GM18511 (cell line): Measurements from ENCODE around the gene ADCY9.
"Not testable (repeated sequence)": the region's sequence is repeated elsewhere in the genome, so short reads cannot be mapped to it uniquely, and the experiment has no call there.

Experiments
- ATAC-seq: cut with Tn5 transposase; IDR thresholded peaks from one replicate; pipeline ENCODE4 v1.9.1; 2021; ENCODE audit warnings: mild to moderate bottlenecking, moderate library complexity; ENCODE audit not compliant: unreplicated experiment

Gene ADCY9

DNA sequence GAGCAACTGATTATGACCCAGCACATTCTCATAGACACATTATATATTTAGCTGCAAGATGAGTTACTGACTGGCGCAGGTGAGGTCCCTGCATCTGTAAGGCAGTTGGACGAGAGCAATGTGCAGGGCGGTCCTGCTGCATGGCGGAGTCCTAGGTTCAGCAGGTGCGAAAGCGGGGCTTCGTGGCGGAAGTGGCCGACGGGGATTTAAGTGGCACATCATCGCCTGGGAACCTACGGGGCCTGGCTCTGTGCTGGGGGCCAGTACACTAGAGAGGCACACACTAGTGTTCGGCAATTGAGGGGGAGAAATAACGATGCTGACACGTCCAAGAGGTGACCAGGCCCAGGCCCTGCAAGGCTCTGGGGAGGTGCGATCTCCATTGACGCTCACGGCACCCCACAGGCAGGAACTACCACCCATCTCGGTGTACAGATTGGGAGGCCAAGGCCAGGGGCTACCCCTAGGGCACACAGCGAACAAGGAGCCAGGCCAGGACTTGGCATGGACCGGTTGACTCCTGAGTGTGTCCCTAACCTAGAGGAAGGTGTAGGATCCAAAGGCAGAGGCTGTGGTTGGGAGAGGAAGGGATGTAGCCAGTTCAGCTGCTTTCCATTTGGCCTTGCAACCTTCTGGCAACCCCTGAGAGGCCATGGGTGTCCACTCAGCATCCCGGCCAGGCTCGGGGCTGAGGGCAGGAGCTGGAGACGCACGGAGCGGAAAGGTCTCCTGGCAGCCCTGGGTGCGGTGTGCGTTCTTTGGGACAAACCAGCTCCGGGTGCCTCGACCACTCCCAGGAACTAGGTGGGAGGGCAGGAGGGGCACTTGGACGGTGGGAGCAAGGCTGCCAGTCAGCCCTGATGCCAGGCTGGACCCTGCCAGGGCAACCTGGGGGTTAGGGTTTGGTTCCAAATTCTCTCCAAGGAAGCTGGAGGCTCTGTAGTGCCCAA, 131.9 kb downstream of the ADCY9 start:
- ATAC-seq: no peak

GRCh38 chr16:3983081-3983520, 133.1 kb downstream of the ADCY9 start:
- no peak for ATAC-seq

- no peak for ATAC-seq
Observed at GRCh38 chr16:3982216-3982615, 134.0 kb downstream of the ADCY9 start.

DNA sequence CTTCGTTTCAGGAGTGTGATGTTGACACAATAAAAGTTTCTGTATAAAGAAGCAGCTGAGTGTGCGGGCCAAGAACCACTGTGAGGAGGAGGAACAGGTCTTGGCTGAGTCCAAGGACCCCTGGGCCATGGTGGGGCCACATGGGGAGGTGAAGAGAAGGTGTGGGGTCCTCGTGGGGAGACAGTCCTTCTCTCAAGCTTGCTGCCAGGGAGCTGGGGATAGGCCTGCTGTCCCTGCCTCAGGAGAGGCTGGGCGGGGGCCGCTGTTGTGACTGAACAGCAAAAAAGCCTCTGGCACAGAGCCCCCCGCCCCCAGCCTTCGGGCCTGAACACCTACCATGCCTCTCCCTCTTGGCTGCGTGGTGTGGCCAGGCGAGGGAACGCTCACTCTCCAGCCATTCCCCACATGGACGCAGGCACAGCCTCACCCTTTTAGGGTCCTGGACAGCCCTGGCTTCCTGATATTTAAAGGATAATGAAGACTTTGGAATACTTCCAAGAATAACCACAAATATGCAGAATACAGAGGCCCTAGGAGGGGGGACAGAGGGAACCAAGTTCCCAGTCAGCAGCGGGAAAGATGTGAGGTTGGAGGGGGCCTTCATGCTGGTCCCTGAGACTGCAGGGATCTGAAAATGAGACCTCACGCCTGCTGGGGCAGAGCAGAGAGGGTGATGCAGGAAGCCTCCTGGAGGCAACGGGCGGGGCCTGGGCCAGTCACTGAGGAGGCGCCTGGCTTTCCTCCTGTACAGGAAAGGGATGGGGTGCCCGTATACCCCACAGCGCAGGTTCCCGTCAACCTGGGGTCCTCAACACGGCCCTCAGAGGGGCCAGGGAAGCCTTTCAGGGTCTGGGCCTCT, 135.8 kb downstream of the ADCY9 start:
- ATAC-seq: no peak

DNA sequence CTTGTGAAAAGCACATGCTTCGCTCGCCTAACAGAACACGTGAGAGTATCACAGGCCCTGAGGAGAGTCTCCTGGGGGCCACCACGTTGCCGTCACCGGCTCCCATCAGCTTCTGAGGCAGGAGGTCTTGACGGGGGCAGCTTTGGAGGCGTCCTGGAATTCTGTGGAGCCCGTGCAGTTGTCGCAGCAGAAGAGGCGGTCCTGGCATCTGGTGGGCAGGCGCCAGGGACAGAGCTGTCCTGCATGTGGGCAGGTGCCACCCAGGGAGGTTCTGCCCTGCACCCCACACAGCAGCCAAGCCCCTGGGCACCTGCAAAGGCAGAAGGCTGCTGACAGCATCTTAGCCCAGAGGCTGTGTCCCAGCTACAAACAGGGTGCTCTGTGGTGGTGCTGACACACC, 136.7 kb downstream of the ADCY9 start:
- no peak for ATAC-seq

GRCh38 chr16:3979070-3979469, 137.2 kb downstream of the ADCY9 start:
- ATAC-seq: no peak

DNA sequence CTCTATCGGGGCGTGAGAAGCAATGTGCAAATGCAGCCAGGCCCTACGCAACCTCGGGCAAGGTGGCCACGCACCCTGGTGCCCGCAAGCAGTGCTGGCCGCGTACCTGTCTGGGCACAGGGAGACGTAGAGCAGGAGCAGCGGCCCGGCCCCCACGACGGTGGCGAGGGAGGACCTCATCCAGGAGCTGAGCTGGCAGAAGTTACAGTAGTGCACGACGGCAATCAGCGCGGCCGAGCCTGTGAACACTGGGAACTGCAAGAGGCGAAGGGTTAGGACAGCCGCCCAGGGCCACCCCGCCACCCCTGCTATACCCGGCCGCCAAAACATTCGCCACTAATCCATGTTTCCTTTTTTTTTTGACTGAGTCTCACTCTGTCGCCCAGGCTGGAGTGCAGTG, 138.9 kb downstream of the ADCY9 start:
- no peak for ATAC-seq

- no peak for ATAC-seq
Observed at GRCh38 chr16:3974751-3975150, 141.5 kb downstream of the ADCY9 start.

- ATAC-seq: no peak
Observed at GRCh38 chr16:3971706-3972105, 144.5 kb downstream of the ADCY9 start.

GRCh38 chr16:3971261-3971660, 145.0 kb downstream of the ADCY9 start:
- peak; percentile 60 for ATAC-seq

DNA sequence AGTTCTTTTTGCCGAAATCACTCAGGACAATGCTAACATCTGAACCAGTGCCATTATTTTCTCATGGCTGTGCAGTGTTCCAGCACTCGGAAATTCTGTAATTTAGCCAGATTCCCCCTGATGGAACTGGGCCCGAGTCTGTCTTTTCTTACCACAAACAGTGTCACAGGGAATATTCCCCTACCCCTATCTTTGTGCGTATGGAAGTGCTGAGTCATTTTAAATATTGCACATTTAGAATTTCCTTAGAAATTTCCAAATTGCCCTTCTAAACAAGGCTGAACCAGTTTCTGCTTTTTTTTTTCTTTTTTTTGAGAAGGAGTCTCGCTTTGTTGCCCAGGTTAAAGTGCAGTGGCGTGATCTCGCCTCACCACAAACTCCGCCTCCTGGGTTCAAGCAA, 147.7 kb downstream of the ADCY9 start:
- no peak for ATAC-seq

GRCh38 chr16:3966681-3967080, 149.6 kb downstream of the ADCY9 start:
- no peak for ATAC-seq

- no peak for ATAC-seq
Observed at GRCh38 chr16:3965781-3966582, 150.3 kb downstream of the ADCY9 start.

DNA sequence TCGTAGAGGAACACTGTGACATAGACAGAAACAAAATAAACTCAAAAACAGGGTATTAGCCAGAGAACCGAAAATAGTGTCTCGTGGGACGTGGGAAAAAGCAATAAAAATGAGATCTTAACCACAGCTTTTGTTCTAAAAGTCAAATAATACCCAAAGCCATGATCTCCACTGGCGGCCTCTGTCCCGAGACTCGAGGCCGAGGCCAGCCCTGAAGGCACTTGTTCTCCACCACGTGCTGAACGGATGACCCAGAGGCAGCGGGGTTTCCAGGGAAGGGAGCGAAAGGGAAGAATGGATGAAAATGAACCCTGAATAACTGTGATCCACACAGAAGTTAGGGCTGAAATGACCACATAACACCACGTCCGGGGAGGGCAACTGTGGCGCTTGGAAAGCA, 150.9 kb downstream of the ADCY9 start:
- no peak for ATAC-seq

GRCh38 chr16:3964686-3965290, 151.5 kb downstream of the ADCY9 start:
- no peak for ATAC-seq

- ATAC-seq: no peak
Observed at GRCh38 chr16:3963886-3964685, 152.2 kb downstream of the ADCY9 start.

GRCh38 chr16:3963203-3963602, 153.0 kb downstream of the ADCY9 start:
- ATAC-seq: no peak

DNA sequence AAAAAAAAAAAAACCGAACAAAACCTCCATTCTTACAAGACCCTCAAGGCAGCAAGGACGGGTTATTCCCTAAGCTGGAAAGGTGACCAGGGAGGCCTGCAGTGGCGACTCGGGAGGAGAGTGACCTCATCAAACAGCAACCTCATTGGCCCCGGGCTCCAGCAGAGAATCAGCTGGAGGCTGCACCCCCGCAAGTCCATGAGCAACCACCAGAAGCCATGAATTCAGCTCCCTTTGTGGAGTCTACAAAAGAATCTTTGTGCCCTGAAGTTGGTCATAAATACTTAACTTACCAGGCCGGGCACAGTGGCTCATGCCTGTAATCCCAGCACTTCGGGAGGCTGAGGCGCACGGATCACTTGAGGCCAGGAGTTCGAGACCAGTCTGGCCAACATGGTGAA, 154.8 kb downstream of the ADCY9 start:
- no peak for ATAC-seq

DNA sequence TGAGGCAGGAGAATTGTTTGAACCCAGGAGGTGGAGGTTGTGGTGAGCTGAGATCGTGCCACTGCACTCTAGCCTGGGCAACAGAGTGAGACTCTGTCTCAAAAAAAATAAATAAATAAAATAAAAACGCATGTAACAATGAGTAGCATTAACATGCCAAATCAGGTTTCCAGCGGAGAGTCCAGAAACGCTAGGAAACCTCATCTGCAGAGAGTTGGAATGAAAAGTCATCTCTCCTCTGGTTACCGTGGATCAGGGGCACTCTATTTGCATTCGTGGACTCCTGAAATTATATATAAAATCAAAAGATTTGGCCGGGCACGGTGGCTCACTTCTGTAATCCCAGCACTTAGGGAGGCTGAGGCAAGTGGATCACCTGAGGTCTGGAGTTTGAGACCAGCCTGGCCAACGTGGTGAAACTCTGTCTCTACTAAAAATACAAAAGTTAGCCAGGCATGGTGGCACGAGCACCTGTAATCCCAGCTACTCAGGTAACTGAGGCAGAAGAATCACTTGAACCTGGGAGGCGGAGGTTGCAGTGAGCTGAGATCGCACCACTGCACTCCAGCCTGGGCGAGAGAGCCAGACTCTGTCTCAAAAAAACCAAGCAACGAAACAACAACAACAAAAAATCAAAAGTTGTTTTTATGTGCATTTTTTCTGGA, 156.2 kb downstream of the ADCY9 start:
- ATAC-seq: not testable (repeated sequence)
